ENCODE measurements around the gene C17orf114.
"Not testable (repeated sequence)": the region's sequence is repeated elsewhere in the genome, so short reads cannot be mapped to it uniquely, and the experiment has no call there.

The C17orf114 gene

GRCh38 chr17:4802228-4802627 lies at the start of gene C17orf114:
C17orf114 (minus strand) TSS chr17:4802328.
- no peak for DNase-seq

DNA sequence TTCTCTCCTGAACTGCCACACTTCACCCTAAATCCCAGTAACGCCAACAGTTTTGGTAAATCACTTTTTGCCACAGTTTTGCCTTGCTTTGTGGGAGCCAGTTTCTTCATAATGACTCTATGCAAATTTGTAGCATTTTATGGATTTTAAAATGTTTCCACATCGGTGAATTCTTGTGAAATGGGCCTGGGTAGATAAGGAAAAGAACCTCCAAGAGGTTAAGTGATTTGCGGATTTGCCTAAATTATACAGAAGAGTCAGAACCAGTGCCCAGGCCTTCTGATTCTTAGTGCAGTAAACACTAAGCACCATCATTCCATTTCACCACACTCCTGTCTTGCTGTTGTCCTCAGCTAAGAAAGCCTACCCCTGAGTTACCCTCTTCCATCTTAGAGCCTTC lies 49.0 kb upstream of the C17orf114 start:
- DNase-seq, result no peak

DNA sequence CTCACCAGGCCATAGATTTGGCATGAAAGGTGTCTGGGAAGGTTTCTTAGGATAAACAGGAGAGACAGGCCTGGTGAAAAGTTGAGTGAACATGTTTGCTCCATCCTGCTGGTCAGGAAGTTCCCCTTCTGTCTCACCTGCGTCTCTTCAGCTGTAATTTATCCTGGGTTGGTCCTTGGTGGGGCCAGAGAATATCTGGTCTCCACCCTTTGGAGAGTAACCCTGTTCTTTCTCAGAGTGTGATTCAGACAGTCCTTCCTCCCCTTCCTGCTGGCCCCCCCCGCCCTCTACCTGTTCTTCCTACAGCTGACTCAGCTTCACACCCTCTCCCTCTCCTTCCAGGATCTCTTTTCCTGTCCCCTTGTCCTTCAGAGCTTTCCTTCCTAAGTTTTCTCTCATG lies 48.1 kb upstream of the C17orf114 start:
- no peak for DNase-seq

DNA sequence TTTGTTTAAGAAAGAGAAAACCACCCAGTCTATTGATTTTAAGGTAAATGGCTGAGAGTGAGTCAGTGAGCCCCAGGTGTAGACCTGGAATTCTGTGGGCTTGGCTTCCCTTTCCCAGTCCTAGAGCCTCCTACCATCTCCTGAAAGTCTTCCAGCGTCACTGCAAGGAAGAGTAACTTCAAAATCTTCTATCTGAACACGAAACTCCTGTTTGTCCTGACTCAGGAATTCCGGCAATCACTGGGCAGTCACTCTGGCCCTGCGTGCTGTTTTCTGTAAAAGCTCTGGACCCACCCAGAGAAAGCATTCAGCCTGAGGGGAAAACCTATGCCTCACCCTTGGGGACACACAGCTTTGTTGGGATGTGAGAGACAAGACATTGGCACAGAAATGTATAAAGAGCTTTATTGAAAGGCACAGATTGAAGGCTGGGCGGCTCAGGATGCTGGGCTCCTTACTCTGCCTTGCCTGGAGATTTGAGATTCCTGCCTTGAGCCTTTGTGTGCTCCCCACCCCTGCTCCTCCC lies 46.9 kb upstream of the C17orf114 start:
- DNase-seq, result no peak

GRCh38 chr17:4846635-4847390 lies 44.7 kb upstream of the C17orf114 start:
- DNase-seq, result no peak

GRCh38 chr17:4845118-4845517 lies 43.0 kb upstream of the C17orf114 start:
- no peak for DNase-seq

DNA sequence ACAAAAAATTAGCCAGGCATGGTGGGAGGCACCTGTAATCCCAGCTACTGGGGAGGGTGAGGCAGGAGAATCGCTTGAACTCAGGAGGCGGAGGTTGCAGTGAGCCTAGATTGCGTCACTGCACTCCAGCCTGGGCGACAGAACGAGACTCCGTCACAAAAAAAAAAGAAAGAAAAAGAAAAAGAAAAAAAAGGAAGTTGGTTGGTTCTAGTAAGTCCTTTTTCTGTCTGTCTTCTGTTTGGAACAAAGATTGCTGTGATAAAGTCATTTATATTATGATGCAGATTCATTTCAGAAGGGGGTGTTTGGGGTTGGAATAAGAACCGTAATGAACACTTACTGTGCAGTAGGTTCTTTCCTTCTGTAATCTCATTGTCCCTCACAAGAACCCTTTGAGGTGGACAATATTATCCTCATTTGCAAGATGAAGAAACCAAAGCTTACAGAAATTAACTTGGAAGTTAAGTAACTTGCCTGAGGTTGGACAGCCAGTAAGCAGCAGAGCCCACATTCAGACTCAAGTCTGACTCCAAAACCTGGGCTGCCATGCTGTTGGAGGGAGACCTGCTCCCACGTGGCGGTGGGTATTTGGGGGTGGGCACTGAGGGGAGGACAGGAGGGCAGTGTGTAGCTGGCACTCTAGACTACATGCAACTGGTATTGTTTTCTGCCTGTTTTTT lies 41.3 kb upstream of the C17orf114 start:
- DNase-seq, result no peak

DNA sequence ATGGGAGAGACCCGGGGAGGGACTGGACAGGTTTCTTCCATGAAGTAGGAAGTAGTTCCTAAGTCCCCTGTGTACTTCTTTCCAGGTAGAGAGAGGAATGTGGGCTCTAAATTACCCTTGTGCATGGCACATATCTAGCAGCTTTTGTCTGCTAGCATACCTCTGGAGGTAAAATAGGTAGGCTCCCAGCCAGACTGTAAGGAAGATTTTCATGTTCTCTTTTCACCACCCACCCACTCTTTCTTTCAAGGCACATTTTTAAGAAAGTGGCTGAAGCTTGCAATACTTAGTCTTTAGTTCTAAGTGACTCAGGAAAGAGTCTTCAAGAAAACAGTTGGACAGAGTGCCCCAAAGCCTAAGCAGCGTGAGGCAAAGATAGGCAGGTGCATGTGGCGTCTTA lies 40.2 kb upstream of the C17orf114 start:
- DNase-seq, result no peak

- peak; percentile 36 for DNase-seq
Measured at GRCh38 chr17:4840893-4841242, 38.7 kb upstream of the C17orf114 start.

DNA sequence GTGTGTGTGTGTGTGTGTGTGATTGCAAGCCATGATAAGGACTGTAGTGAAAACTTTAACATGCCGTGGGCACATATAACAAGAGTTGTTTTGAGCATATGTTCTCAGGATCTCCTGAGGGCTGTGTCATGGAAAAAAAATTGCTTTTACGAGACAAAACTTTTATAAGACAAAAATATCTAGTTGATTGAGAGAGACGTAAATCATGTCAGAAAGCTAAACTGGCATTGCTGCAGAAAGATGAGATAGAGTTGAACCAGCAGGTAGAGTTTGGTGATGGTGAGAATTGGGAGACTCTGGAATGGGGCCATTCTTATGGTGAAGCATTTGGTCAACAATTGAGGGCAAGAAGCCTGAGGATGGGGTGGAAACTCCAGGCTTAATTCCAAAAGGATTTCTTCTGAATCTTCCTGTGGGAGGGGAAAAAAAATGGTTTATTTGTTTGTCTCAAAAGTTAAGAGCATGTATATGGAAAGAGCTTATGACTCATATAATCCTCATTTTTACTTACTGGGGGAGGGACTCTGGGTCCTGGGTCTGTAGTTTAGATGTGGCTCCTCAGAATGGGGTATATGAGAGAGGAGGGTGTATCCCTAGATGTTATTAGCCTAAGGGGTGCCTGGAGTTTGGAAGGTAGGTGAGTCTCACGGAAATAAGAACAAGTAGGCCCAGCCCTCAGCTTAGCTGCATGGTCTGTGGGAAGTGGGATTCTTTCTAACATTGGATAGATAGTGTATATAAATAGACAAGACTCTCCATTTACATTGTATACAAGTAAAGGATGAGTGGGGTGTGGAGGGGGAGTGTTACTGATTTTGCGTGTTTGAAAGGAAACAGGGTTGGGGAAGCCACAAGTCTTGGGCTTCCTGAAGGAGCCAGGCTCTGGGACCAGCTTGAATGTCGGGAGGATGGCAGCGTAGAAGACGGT lies 38.1 kb upstream of the C17orf114 start:
- DNase-seq, result no peak

- DNase-seq, result no peak
Measured at GRCh38 chr17:4839221-4839620, 37.1 kb upstream of the C17orf114 start.

GRCh38 chr17:4838309-4838785 lies 36.2 kb upstream of the C17orf114 start:
- DNase-seq, result no peak

DNA sequence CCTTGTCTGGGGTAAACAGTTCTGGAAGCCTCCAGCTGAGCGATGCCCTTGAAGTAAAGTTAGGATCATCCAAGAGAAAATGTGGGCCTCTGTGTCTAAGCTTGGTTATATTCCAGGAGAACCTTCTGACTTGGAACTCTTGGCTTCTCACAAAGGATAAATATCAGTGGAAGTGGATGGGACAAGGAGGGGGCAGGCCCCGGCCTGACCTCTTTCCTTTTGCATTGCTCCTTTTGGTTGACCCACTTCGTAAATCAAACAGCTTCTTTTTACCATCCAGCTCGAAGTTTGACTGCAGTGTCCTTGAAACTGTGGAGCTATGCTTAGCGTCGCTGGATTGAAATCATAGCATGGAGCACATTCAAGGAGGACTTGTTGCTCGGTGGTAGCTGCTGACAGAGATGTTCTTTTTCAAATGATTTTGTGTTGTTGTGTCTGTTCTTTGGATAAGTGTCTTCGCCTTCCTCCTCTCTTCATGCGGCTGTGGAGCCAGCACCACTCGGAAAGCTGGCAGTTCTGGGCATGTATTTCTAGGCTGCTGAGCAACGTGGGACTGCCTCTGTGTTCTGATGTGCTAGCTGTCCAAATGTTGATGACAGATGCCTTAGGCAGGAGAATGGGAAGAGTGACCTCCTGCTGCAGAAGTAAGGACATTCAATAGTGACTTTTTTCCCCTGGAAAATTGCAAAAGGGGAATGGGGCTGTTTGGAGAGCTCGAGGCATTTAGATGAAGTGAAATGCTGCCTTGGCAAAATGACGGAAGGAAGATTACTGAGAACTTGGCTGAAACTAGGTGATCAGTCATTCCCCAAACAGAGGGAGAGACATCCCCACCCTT lies 35.6 kb upstream of the C17orf114 start:
- no peak for DNase-seq

- DNase-seq, result no peak
Measured at GRCh38 chr17:4836221-4836620, 34.1 kb upstream of the C17orf114 start.

- DNase-seq, result no peak
Measured at GRCh38 chr17:4834681-4835020, 32.5 kb upstream of the C17orf114 start.

GRCh38 chr17:4833941-4834680 lies 32.0 kb upstream of the C17orf114 start:
- peak; percentile 14 for DNase-seq

DNA sequence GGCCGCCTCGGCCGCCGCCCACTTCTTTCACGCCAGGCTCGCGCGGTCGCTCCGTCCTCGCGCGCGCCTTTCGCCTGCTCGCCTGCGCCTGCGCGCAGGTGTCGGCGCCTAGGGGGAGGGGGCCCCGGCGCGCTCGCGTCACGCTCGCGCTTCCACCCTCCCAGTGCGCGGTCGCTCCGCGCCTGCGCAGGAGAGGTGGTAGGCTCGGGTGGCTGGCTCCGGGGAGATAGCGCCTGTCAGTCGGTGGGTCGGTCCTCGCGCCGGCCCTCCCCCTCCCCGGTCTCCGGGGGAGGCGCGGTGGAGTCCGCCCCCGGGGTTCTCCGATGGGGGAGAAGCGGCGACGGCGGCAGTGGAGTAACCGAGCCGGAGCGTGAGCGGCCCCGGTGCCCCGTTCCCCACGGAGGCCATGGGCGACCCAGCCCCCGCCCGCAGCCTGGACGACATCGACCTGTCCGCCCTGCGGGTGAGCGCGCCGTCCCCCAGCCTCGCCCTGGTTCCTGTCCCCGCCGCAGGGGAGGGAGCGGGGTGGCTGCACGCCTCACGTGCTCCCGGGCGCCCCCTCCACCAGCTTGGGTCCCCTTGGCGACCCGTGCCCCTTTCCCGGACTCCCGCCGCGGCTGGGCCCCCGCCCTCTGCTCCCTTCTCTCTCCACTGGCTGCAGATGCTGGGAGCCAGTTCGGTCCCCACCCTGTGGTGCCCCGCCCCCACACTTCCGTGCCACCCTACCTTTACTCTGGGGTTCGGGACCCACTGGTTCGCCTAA lies 31.2 kb upstream of the C17orf114 start, which contains the start of gene MINK1:
Gene MINK1, plus strand, starts transcription at position 163 of the 763 bp plus-strand sequence. Its CDS starts 244 bp downstream, at position 407.
- DNase-seq, result peak; percentile 90

DNA sequence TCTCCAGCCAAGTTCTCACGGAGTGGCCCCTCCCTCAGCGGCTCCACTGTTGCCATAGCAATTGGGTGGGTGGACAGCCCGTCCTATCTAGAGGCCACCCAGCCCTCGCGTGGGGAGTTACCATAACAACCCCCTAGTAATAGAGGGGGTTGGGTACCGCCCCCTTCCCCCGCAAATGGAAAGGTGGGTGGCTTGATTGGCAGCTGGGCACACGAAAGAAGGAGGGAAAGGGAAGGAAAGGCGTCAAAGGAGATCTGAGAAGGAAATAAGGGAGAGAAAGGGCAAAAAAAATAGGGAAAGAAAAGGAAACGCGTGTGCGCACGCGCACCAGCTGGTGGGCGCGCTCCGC lies 30.7 kb upstream of the C17orf114 start:
- not testable (repeated sequence) for DNase-seq

DNA sequence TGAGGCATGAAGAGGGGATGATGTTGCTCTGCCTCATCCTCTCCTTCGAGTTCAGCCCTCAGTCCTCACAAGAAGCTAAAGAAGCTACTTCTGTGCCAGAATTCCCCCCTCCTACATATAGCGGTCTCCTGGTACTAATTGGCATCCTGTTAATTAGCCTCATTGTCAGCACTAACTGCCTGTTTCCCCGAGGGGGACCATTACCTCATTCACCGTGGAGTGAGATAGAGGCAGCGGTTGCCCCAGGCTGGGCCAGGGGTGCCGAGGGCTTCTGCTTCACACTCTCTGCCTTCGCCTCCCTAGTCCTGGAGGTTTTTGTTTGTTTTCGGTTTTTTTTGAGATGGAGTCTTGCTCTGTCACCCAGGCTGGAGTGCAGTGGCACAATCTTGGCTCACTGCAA lies 25.3 kb upstream of the C17orf114 start:
- no peak for DNase-seq

DNA sequence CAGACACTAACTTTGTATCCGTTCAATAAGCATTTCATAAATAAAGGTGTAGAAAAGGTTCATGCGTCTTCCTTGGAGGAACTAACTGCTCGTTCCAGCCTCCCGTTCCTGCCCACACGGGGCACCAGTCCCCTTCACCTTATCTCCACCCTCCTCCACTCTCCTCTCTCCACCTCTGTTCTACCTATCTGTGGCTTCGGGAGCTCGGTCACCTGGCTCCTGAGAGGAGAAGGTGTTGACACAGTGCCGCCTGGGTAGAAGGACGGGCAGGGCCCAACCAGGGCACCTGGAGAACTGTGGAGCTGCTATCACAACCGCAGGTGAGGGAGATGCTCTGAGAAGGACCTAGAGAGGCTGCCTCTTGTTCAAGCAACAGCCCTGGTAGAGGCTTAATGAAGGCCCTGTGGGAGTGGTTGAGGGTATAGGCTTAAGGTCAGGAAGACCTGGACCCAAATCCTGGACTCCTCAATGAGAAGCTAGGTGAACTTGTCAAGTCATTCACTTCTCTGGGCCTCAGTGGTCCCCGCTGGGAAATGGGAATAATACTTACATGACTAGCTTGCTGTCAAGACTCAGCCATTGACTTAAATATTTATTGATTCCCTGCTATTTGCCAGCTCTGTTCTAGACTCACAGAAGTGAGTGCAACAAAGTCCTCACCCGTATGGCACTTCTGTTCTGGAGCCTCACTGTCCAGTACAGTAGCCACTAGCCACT lies 21.4 kb upstream of the C17orf114 start:
- no peak for DNase-seq
